HL-60 (cell line): Measurements from ENCODE around the gene SERPINF2.

Experiments used
- DNase-seq, 2 experiments: peaks; one replicate each; pipeline ENCODE4 v3.0.0-alpha.2; 2010 to 2020; ENCODE audit warnings: low read depth in 1 of 2, low spot score in 1 of 2
- H3K27ac ChIP-seq: fragments of 250-450 bp; sonication (Bioruptor Pico); replicated peaks from 2 replicates; pipeline ENCODE4 v1.5.1; 2020; ENCODE audit warnings: mild to moderate bottlenecking, moderate library complexity
- H3K27me3 ChIP-seq: fragments of 250-450 bp; sonication (Bioruptor Pico); 2 replicates; pipeline ENCODE4 v1.5.1; 2021; ENCODE audit warnings: mild to moderate bottlenecking, moderate library complexity; ENCODE audit not compliant: insufficient read depth, poor library complexity, severe bottlenecking
- H3K4me3 ChIP-seq: replicated peaks from 2 replicates; pipeline ENCODE4 v1.5.1; 2011; ENCODE audit warnings: mild to moderate bottlenecking, control low read depth, low read length; ENCODE audit not compliant: insufficient read depth
- GABPA ChIP-seq: IDR thresholded peaks from 2 replicates; pipeline ENCODE4 v1.6.1; 2012; ENCODE audit warnings: low read depth
- POLR2AphosphoS5 ChIP-seq: IDR thresholded peaks from 2 replicates; pipeline ENCODE4 v1.6.1; 2012; ENCODE audit warnings: low read depth
- SPI1 ChIP-seq: IDR thresholded peaks from 2 replicates; pipeline ENCODE4 v1.6.1; 2012; ENCODE audit warnings: low read depth, mild to moderate bottlenecking, borderline replicate concordance
- TF ChIP-seq, protein P1 (sequence below): IDR thresholded peaks from one replicate; pipeline ENCODE4 v1.5.1; 2011; ENCODE audit warnings: low read length, control low read depth, inconsistent platforms; ENCODE audit not compliant: insufficient read depth
- TF ChIP-seq, protein P2 (sequence below): IDR thresholded peaks from 2 replicates; pipeline ENCODE4 v1.6.1; 2012; ENCODE audit warnings: low read depth; ENCODE audit not compliant: insufficient replicate concordance

The SERPINF2 gene

DNA sequence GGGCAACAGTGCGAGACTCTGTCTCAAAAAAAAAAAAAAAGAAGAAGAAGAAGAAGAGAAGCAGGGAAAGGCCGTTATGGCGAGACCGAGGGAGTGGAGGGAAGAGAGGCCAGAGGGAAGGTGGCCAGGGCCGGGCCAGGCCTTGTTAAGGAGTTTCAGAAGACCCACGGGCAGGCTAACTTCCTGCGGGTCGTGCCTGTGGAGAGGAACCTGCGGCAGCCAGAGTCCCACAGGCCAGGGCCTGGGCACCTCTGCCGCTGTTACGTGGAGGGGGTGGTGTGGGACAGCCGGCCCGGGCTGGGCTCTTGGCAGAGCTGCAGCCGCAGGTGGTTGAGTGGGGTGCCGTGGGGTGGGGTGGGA is 12.7 kb upstream of the SERPINF2 start:
- Histone ChIP-seq H3K27ac (peak overlapping the region; percentile 87), H3K27me3 (no peaks in the 10 kb centered on the region), H3K4me3 (peak overlapping the region; percentile 7)
- DNase-seq: no peak
- no peak for TF ChIP-seq GABPA
- no peak for TF ChIP-seq SPI1
- TF ChIP-seq, protein P1, sequence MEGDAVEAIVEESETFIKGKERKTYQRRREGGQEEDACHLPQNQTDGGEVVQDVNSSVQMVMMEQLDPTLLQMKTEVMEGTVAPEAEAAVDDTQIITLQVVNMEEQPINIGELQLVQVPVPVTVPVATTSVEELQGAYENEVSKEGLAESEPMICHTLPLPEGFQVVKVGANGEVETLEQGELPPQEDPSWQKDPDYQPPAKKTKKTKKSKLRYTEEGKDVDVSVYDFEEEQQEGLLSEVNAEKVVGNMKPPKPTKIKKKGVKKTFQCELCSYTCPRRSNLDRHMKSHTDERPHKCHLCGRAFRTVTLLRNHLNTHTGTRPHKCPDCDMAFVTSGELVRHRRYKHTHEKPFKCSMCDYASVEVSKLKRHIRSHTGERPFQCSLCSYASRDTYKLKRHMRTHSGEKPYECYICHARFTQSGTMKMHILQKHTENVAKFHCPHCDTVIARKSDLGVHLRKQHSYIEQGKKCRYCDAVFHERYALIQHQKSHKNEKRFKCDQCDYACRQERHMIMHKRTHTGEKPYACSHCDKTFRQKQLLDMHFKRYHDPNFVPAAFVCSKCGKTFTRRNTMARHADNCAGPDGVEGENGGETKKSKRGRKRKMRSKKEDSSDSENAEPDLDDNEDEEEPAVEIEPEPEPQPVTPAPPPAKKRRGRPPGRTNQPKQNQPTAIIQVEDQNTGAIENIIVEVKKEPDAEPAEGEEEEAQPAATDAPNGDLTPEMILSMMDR: no peak
- no peak for TF ChIP-seq POLR2AphosphoS5
- TF ChIP-seq, protein P2, sequence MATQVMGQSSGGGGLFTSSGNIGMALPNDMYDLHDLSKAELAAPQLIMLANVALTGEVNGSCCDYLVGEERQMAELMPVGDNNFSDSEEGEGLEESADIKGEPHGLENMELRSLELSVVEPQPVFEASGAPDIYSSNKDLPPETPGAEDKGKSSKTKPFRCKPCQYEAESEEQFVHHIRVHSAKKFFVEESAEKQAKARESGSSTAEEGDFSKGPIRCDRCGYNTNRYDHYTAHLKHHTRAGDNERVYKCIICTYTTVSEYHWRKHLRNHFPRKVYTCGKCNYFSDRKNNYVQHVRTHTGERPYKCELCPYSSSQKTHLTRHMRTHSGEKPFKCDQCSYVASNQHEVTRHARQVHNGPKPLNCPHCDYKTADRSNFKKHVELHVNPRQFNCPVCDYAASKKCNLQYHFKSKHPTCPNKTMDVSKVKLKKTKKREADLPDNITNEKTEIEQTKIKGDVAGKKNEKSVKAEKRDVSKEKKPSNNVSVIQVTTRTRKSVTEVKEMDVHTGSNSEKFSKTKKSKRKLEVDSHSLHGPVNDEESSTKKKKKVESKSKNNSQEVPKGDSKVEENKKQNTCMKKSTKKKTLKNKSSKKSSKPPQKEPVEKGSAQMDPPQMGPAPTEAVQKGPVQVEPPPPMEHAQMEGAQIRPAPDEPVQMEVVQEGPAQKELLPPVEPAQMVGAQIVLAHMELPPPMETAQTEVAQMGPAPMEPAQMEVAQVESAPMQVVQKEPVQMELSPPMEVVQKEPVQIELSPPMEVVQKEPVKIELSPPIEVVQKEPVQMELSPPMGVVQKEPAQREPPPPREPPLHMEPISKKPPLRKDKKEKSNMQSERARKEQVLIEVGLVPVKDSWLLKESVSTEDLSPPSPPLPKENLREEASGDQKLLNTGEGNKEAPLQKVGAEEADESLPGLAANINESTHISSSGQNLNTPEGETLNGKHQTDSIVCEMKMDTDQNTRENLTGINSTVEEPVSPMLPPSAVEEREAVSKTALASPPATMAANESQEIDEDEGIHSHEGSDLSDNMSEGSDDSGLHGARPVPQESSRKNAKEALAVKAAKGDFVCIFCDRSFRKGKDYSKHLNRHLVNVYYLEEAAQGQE: no peak

DNA sequence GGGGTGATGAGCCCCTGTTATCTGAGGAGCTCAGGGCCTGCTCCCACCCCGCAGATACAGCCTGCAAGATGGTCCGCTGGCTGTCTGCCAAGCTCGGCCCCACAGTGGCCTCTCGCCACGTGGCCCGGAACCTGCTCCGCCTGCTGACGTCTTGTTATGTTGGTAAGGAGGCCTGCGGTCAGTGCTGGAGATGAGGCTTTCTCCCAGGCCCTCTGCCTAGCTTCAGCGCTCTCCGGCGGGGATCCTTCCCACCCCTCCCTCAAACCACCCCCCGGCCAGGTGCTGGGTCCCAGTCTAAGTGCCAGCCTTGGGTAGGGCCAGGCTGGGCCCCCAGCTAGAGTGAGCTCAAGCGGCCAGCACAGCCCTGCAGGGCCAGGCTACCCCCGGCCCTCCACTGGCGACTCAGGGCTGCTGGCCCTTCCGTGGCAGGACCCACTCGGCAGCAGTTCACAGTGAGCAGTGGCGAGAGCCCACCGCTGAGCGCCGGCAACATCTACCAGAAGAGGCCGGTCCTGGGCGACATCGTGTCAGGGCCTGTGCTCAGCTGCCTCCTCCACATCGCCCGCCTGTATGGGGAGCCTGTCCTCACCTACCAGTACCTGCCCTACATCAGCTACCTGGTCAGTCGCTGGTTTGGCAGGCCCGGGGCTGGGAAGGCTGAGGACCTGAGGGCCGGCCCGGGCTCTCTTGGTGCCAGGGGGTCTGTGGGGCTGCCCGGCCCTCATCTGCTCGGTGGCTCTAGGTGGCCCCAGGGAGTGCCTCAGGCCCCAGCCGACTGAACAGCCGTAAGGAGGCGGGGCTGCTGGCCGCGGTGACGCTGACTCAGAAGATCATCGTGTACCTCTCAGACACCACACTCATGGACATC is 12.1 kb upstream of the SERPINF2 start:
- no peaks in the 10 kb centered on the region for H3K27me3 ChIP-seq
- peak; percentile 73 to 83 for DNase-seq
- H3K4me3 ChIP-seq: peak overlapping the region; percentile 7
- TF ChIP-seq, protein P1: no peak
- TF ChIP-seq POLR2AphosphoS5: peak; percentile 62; the same call in 1 of the 2 replicates
- peak overlapping the region; percentile 87 for H3K27ac ChIP-seq

DNA sequence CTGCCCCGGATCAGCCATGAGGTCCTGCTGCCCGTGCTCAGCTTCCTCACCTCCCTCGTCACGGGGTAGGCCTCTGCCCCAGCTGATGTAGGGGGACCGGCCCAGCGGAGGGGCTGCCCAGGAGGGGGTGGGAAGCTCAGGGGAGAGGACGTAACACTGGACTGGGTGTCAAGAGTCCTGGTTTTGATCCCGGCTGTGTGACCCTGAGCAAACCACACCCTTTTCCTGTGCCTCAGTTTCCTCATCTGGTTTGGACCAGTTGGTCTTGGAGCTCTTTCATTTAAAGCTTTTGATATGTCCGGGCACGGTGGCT is 11.5 kb upstream of the SERPINF2 start:
- no peak overlapping the region for H3K4me3 ChIP-seq
- H3K27me3 ChIP-seq: no peaks in the 10 kb centered on the region
- H3K27ac ChIP-seq: peak overlapping the region; percentile 87
- TF ChIP-seq, protein P2: no peak
- TF ChIP-seq POLR2AphosphoS5 (no peak), GABPA (no peak), SPI1 (no peak)
- TF ChIP-seq, protein P1: no peak
- no peak for DNase-seq
